ENCODE results near the gene CHCHD4. TPM values are rescaled to one million over a fixed set of nuclear protein-coding genes. Genes with fewer than 3 reads are reported as not detected.
A peak's percentile ranks its signal among the peaks of the same experiment; 100 is the strongest.

CHCHD4 gene
- total RNA-seq, 1 donor from 2014 or later: 11.1 TPM

DNA sequence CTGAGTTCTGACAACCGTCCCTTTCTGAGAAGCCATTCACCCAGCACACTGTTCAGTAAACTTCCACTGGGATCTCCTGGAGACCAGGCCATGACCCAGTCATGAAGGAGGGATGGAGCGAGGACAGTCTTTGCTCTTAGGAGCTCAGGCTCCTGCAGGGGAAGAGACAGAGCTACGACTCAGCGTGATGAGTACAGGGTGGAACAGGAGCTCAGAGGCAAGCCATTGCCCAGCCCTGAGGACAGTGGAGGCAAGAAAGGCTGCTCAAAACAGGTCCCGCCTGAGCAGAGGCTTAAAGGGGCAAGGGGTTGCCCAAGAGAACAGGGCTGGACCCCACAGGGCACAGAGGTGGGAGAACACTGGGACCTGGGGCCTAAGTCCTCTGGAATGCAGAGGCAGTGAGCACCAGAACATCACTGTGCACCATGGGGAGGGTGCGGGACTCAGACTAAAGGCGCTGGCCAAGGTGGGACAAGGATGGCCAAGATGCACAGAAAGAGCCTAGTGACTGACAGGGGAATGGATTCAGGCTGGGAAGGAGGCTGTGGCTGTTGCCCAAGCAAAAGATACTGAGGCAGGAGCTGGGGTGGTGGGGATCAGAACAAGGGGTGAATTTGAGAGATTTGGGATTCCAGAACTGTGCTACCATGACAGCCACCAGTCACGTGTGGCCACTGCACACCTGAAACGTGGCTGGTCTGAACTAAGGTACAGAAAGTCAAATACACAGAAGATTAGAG is 26.0 kb upstream of the CHCHD4 start:
- Mint-ChIP-seq H3K27me3 (ENCODE audit: unreplicated experiment) (peaks cover 5% of the 10 kb centered on the region), H3K36me3 (ENCODE audit: low read depth, unreplicated experiment) (peaks cover 41% of the 10 kb centered on the region), H3K9me3 (ENCODE audit: unreplicated experiment) (no peaks in the 10 kb centered on the region), H3K27ac (ENCODE audit: unreplicated experiment) (peak overlapping the region; percentile 52), H3K4me1 (ENCODE audit: unreplicated experiment) (no peaks in the 10 kb centered on the region), H3K4me3 (ENCODE audit: unreplicated experiment) (peak overlapping the region; percentile 19)
- TF ChIP-seq, protein P1, sequence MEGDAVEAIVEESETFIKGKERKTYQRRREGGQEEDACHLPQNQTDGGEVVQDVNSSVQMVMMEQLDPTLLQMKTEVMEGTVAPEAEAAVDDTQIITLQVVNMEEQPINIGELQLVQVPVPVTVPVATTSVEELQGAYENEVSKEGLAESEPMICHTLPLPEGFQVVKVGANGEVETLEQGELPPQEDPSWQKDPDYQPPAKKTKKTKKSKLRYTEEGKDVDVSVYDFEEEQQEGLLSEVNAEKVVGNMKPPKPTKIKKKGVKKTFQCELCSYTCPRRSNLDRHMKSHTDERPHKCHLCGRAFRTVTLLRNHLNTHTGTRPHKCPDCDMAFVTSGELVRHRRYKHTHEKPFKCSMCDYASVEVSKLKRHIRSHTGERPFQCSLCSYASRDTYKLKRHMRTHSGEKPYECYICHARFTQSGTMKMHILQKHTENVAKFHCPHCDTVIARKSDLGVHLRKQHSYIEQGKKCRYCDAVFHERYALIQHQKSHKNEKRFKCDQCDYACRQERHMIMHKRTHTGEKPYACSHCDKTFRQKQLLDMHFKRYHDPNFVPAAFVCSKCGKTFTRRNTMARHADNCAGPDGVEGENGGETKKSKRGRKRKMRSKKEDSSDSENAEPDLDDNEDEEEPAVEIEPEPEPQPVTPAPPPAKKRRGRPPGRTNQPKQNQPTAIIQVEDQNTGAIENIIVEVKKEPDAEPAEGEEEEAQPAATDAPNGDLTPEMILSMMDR (IDR thresholded peaks at IDR 0.05; ENCODE audit: unreplicated experiment): no peak
- DNase-seq (ENCODE audit: low spot score): no peak

DNA sequence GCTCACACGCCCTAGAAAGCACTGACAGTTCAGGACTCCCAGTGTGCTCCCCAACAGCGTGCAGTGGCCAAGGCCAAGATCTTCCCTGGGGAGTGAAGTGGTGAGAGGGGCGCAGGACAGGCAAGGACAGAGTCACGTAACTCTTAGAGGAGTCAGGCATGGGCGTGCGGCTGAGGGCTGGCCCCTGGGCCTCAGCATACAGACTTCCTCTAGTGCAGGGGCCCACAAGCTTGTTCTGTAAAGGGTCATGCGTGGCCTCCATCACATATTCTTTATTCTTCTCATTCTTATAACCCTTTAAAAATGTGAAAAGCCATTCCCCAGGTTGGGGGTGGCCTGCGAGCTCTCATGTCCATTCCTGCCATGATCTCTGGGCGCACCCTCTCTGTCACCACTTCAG is 25.4 kb upstream of the CHCHD4 start:
- Mint-ChIP-seq H3K4me1 (ENCODE audit: unreplicated experiment) (peaks cover 2% of the 10 kb centered on the region), H3K4me3 (ENCODE audit: unreplicated experiment) (peak overlapping the region; percentile 19), H3K27me3 (ENCODE audit: unreplicated experiment) (peaks cover 5% of the 10 kb centered on the region), H3K9me3 (ENCODE audit: unreplicated experiment) (no peaks in the 10 kb centered on the region), H3K36me3 (ENCODE audit: low read depth, unreplicated experiment) (peaks cover 44% of the 10 kb centered on the region), H3K27ac (ENCODE audit: unreplicated experiment) (no peak overlapping the region)
- TF ChIP-seq, protein P1 (IDR thresholded peaks at IDR 0.05; ENCODE audit: unreplicated experiment): no peak
- DNase-seq (ENCODE audit: low spot score): no peak

DNA sequence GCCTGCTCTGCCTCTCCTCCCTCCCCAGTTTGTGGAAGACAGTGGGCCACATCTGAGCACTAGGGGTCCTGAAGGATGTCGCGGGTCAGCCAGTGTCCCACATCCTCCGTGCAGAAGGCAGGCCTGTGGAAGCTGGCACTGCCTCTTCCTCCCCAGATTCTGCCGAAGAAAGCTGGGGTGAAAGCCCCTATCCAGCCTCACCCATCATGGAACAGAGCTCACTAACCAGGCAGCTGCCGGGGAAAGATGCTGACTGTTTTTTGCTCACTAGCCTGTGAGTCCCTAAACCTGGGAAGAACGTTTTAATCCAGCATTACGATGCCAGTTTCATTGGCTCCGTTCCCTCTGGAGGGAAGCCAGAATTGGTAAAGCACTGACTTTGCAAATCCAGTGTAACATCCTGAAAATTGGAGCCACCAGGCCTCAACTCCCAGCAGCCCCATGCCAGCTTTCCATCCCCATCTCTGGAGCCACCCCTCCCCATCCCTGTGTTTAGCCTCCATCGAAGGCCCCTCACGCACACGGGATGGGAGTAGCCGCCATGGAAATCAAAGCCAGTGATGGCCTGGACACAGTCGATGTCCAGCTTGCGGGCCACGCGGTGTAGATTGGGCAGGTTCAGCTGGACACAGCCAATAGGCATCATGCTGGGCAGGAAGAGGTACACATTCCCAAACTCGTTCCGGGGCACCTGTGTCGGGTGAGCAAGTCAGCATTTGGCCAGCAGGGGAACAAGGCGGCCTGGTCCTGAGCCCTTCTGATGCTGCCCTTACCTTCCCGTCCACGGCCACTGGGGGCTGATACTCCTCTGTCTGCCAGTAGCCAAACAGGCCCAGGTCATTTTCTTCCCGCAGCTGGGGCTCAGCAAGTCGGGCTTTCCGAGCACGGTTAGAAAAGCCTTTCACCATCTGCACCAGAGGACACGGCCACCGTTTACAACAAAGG is 23.6 kb upstream of the CHCHD4 start:
- Mint-ChIP-seq H3K9me3 (ENCODE audit: unreplicated experiment) (no peaks in the 10 kb centered on the region), H3K36me3 (ENCODE audit: low read depth, unreplicated experiment) (peaks cover 42% of the 10 kb centered on the region), H3K27ac (ENCODE audit: unreplicated experiment) (no peak overlapping the region), H3K4me3 (ENCODE audit: unreplicated experiment) (no peak overlapping the region), H3K27me3 (ENCODE audit: unreplicated experiment) (peaks cover 5% of the 10 kb centered on the region), H3K4me1 (ENCODE audit: unreplicated experiment) (peaks cover 10% of the 10 kb centered on the region)
- peak; percentile 70 for DNase-seq (ENCODE audit: low spot score)
- TF ChIP-seq, protein P1 (IDR thresholded peaks at IDR 0.05; ENCODE audit: unreplicated experiment): peak; percentile 62

DNA sequence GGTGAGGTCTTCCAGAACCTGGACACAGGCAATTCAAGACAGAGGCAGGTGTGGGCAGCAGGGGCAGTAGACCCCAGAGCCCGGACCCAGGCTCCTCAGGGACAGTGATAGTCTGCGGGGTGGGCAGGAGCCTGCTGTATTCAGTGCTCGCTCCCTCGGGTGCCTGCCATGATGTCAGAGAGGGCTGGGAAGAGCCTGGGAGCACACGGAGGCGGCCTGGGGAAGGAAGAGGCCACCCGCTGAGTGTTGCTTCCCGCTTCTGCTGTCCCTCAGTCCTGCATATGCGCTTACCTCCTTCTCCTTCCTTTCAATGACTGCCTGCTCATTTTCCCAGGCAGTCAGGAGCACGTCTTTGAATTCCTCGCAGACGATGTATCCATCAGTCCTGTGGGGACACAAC is 22.9 kb upstream of the CHCHD4 start:
- Mint-ChIP-seq H3K36me3 (ENCODE audit: low read depth, unreplicated experiment) (peaks cover 38% of the 10 kb centered on the region), H3K9me3 (ENCODE audit: unreplicated experiment) (no peaks in the 10 kb centered on the region), H3K4me3 (ENCODE audit: unreplicated experiment) (peak overlapping the region; percentile 58), H3K27me3 (ENCODE audit: unreplicated experiment) (peaks cover 5% of the 10 kb centered on the region), H3K4me1 (ENCODE audit: unreplicated experiment) (peaks cover 10% of the 10 kb centered on the region), H3K27ac (ENCODE audit: unreplicated experiment) (peak overlapping the region; percentile 79)
- TF ChIP-seq, protein P1 (IDR thresholded peaks at IDR 0.05; ENCODE audit: unreplicated experiment): no peak
- no peak for DNase-seq (ENCODE audit: low spot score)

All from endothelial cell (in vitro differentiated cells).